DOHH2 (cell line): ENCODE measurements around the gene BICRA.
"Not testable (repeated sequence)": the region's sequence is repeated elsewhere in the genome, so short reads cannot be mapped to it uniquely, and the experiment has no call there.

Experiments used
- H3F3A ChIP-seq: fragments of 200-600 bp; sonication (generic), shearing (Covaris generic); 2 replicates; pipeline ENCODE4 v1.6.0; 2016; ENCODE audit warnings: antibody characterized with exemption, mild to moderate bottlenecking; ENCODE audit not compliant: control insufficient read depth, insufficient read depth
- H3K27ac ChIP-seq: fragments of 200-600 bp; sonication (generic); 2 replicates; pipeline ENCODE4 v1.5.1; 2014; ENCODE audit warnings: low read depth, mild to moderate bottlenecking, low read length, moderate library complexity
- H3K27me3 ChIP-seq: fragments of 200-600 bp; sonication (generic); 2 replicates; pipeline ENCODE4 v1.6.1; 2014; ENCODE audit warnings: mild to moderate bottlenecking, low read length, mixed read lengths; ENCODE audit not compliant: control insufficient read depth
- H3K36me3 ChIP-seq: fragments of 200-600 bp; sonication (generic); 2 replicates; pipeline ENCODE4 v1.6.1; 2014; ENCODE audit warnings: mild to moderate bottlenecking, low read length, moderate library complexity, mixed read lengths; ENCODE audit not compliant: control insufficient read depth
- H3K4me1 ChIP-seq: fragments of 200-600 bp; sonication (generic); 2 replicates; pipeline ENCODE4 v1.6.1; 2014; ENCODE audit warnings: mild to moderate bottlenecking, low read length, mixed read lengths; ENCODE audit not compliant: control insufficient read depth
- H3K4me2 ChIP-seq: fragments of 200-600 bp; sonication (generic); 2 replicates; pipeline ENCODE4 v1.6.0; 2014; ENCODE audit warnings: mild to moderate bottlenecking, low read length, moderate library complexity
- H3K4me3 ChIP-seq: fragments of 200-600 bp; sonication (generic); 2 replicates; pipeline ENCODE4 v1.5.1; 2014; ENCODE audit warnings: mild to moderate bottlenecking, low read length, mixed read lengths
- H3K79me2 ChIP-seq: fragments of 200-600 bp; sonication (generic); 2 replicates; pipeline ENCODE4 v1.6.1; 2014; ENCODE audit warnings: mild to moderate bottlenecking, low read length, mixed read lengths; ENCODE audit not compliant: control insufficient read depth
- H3K9me2 ChIP-seq: fragments of 200-600 bp; sonication (generic); replicated peaks from 2 replicates; pipeline ENCODE4 v1.6.1; 2014; ENCODE audit warnings: mild to moderate bottlenecking, low read length, mixed read lengths; ENCODE audit not compliant: control insufficient read depth
- H3K9me3 ChIP-seq: fragments of 200-600 bp; sonication (generic); 2 replicates; pipeline ENCODE4 v1.6.1; 2014; ENCODE audit warnings: antibody characterized with exemption, low read length, mixed read lengths; ENCODE audit not compliant: control insufficient read depth, insufficient read depth
- H4K20me1 ChIP-seq: fragments of 200-600 bp; sonication (generic); 2 replicates; pipeline ENCODE4 v1.6.0; 2014; ENCODE audit warnings: low read depth, mild to moderate bottlenecking, antibody characterized with exemption, low read length, moderate library complexity; ENCODE audit not compliant: control insufficient read depth, insufficient read depth
- EZH2phosphoT487 ChIP-seq: fragments of 200-600 bp; sonication (generic); IDR thresholded peaks from 2 replicates; pipeline ENCODE4 v1.6.1; 2017; ENCODE audit warnings: borderline replicate concordance, mild to moderate bottlenecking, antibody characterized with exemption, low read length, moderate library complexity, mixed read lengths
- TF ChIP-seq, protein P1 (sequence below): fragments of 200-600 bp; sonication (generic); IDR thresholded peaks from one replicate; pipeline ENCODE4 v1.5.1; 2014; ENCODE audit warnings: antibody characterized with exemption, mild to moderate bottlenecking, low read depth, low read length; ENCODE audit not compliant: poor library complexity, severe bottlenecking

The BICRA gene

GRCh38 chr19:47742634-47743033, 133.7 kb downstream of the BICRA start:
- H3K36me3 ChIP-seq, result peaks cover 12% of the 10 kb centered on the region
- H3K4me1 ChIP-seq, result peaks cover 58% of the 10 kb centered on the region
- H3F3A ChIP-seq, result 0 out of 2 replicates have a peak, but pooled peaks cover 3% of the 10 kb centered on the region
- H3K4me3 ChIP-seq, result 0 out of 2 replicates have a peak overlapping the region, but pooled peaks have one; percentile 98
- H4K20me1 ChIP-seq, result peaks cover 6% of the 10 kb centered on the region; the same call in 1 of the 2 replicates
- H3K9me3 ChIP-seq, result no peaks in the 10 kb centered on the region
- H3K27me3 ChIP-seq, result no peaks in the 10 kb centered on the region
- H3K9me2 ChIP-seq, result no peaks in the 10 kb centered on the region
- H3K4me2 ChIP-seq, result peak overlapping the region; percentile 93; the same call in 1 of the 2 replicates
- TF ChIP-seq, protein P1, sequence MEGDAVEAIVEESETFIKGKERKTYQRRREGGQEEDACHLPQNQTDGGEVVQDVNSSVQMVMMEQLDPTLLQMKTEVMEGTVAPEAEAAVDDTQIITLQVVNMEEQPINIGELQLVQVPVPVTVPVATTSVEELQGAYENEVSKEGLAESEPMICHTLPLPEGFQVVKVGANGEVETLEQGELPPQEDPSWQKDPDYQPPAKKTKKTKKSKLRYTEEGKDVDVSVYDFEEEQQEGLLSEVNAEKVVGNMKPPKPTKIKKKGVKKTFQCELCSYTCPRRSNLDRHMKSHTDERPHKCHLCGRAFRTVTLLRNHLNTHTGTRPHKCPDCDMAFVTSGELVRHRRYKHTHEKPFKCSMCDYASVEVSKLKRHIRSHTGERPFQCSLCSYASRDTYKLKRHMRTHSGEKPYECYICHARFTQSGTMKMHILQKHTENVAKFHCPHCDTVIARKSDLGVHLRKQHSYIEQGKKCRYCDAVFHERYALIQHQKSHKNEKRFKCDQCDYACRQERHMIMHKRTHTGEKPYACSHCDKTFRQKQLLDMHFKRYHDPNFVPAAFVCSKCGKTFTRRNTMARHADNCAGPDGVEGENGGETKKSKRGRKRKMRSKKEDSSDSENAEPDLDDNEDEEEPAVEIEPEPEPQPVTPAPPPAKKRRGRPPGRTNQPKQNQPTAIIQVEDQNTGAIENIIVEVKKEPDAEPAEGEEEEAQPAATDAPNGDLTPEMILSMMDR, result no peak
- no peak for TF ChIP-seq EZH2phosphoT487
- H3K27ac ChIP-seq, result no peak overlapping the region
- peaks cover 23% of the 10 kb centered on the region for H3K79me2 ChIP-seq

DNA sequence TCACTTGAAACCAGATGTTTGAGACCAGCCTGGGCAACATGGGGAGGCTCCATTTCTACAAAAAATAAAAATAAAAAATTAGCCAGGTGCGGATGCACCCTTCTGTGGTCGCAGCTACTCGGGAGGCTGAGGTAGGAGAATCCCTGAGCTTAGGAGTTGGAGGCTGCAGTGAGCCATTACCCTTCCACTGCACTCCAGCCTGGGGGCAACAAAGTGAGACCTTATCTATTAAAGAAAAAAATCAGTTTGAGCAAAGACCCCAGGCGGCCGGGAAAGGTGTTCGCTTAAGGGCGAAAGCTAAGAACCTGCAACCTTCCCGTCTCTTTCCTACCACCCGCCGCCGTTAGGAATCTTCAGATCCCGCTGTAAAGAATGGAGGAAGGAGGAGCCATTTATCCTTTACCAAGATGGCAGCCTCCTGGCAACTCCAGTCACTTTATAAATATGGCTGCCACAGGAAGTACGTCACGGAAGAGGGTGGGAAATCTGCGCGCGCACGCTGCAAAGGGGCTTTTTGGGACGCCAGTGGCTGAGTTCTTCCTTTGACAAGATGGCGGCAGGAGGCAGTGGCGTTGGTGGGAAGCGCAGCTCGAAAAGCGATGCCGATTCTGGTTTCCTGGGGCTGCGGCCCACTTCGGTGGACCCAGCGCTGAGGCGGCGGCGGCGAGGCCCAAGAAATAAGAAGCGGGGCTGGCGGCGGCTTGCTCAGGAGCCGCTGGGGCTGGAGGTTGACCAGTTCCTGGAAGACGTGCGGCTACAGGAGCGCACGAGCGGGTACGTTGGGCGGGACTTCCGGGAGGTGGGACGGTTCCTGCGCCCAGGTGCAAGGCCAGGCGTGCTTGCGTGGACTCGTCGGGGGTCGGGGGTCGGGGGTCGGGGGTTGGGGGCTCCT, 136.3 kb downstream of the BICRA start, which contains the start of gene NOP53:
Gene NOP53, plus strand, starts transcription at position 537 of the 892 bp plus-strand sequence. Its CDS starts 14 bp downstream, at position 551.
- H3K36me3 ChIP-seq, result peaks cover 36% of the 10 kb centered on the region
- peaks cover 70% of the 10 kb centered on the region for H3K4me1 ChIP-seq
- no peaks in the 10 kb centered on the region for H3K9me3 ChIP-seq
- peak within 1 kb of the TSS; percentile 93 for H3K4me2 ChIP-seq
- peak within 1 kb of the TSS; percentile 98 for H3K4me3 ChIP-seq
- H3K27me3 ChIP-seq, result no peaks in the 10 kb centered on the region
- TF ChIP-seq, protein P1, result no peak
- no peak for TF ChIP-seq EZH2phosphoT487
- H3K9me2 ChIP-seq, result no peaks in the 10 kb centered on the region
- no peaks in the 10 kb centered on the region for H3F3A ChIP-seq
- peak within 1 kb of the TSS; percentile 73 for H3K27ac ChIP-seq
- H3K79me2 ChIP-seq, result peaks cover 47% of the 10 kb centered on the region
- peaks cover 14% of the 10 kb centered on the region for H4K20me1 ChIP-seq

DNA sequence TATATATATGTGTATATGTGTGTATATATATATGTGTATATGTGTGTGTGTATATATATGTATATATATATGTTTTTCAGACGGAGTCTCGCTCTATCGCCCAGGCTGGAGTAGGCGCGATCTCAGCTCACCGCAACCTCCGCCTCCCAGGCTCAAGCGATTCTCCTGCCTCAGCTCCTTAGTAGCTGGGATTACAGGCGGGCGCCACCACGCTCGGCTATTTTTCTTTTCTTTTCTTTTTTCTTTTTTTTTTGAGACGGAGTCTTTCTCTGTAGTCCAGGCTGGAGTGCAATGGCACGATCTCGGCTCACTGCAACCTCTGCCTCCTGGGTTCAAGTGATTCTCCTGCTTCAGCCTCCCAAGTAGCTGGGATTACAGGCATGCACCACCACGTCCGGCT, 137.2 kb downstream of the BICRA start:
- Histone ChIP-seq H3K4me3 (peak overlapping the region; percentile 98), H3K4me2 (peak overlapping the region; percentile 93), H3K36me3 (peaks cover 45% of the 10 kb centered on the region), H3K79me2 (peaks cover 50% of the 10 kb centered on the region), H4K20me1 (peaks cover 14% of the 10 kb centered on the region), H3K4me1 (peaks cover 68% of the 10 kb centered on the region)
- not testable (repeated sequence) for H3K9me3 ChIP-seq, H3K27me3 ChIP-seq, H3K9me2 ChIP-seq, H3F3A ChIP-seq, H3K27ac ChIP-seq

DNA sequence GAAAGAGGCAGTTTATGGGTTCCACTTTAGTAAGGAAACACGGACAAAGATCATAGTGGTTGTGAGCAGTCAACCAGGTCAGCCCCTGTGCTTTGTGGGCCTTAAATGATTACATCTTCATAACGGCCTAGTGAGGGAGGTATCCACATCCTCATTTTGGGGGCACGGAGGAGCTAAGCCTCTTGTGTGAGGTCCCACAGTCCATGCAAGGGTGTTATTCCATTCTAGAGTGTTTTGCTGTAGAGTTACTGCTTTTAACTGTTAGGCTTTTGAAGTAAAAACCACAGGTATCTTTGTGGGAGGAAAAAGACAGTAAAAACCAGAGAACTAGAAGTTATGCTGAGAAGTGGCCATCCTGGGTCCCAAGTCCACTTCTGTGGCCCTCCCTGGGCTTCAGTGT, 140.4 kb downstream of the BICRA start:
- no peaks in the 10 kb centered on the region for H3F3A ChIP-seq
- H3K79me2 ChIP-seq, result peaks cover 50% of the 10 kb centered on the region
- no peak for TF ChIP-seq EZH2phosphoT487
- TF ChIP-seq, protein P1, result no peak
- peak overlapping the region; percentile 63 for H3K27ac ChIP-seq
- H3K9me3 ChIP-seq, result no peaks in the 10 kb centered on the region
- peaks cover 14% of the 10 kb centered on the region for H4K20me1 ChIP-seq
- H3K4me3 ChIP-seq, result peak overlapping the region; percentile 52
- H3K4me1 ChIP-seq, result peaks cover 42% of the 10 kb centered on the region
- H3K36me3 ChIP-seq, result peaks cover 74% of the 10 kb centered on the region
- H3K27me3 ChIP-seq, result no peaks in the 10 kb centered on the region
- no peaks in the 10 kb centered on the region for H3K9me2 ChIP-seq
- H3K4me2 ChIP-seq, result peak overlapping the region; percentile 61
